Loucy (cell line): ENCODE results near the gene TADA3.

Experiments used
- H2AFZ ChIP-seq: fragments of 200-600 bp; sonication (generic); 2 replicates; pipeline ENCODE4 v1.6.0; 2016; ENCODE audit warnings: antibody characterized with exemption, mild to moderate bottlenecking, low read length, moderate library complexity
- H3F3A ChIP-seq: fragments of 200-600 bp; 2 replicates; pipeline ENCODE4 v1.6.0; 2016; ENCODE audit warnings: antibody characterized with exemption, low read depth, mild to moderate bottlenecking
- H3K27me3 ChIP-seq: fragments of 200-600 bp; sonication (generic); 2 replicates; pipeline ENCODE4 v1.6.1; 2014; ENCODE audit warnings: low read length, mild to moderate bottlenecking; ENCODE audit not compliant: insufficient read depth, poor library complexity, severe bottlenecking
- H3K36me3 ChIP-seq: fragments of 200-600 bp; sonication (generic); 2 replicates; pipeline ENCODE4 v1.6.1; 2016; ENCODE audit warnings: low read length; ENCODE audit not compliant: insufficient read depth
- H3K4me1 ChIP-seq: fragments of 200-600 bp; sonication (generic); 2 replicates; pipeline ENCODE4 v1.5.1; 2014; ENCODE audit warnings: low read length, mild to moderate bottlenecking; ENCODE audit not compliant: insufficient read depth, poor library complexity, severe bottlenecking
- H3K4me2 ChIP-seq: fragments of 200-600 bp; sonication (generic); 2 replicates; pipeline ENCODE4 v1.6.0; 2014; ENCODE audit warnings: antibody characterized with exemption, low read length, low read depth, mild to moderate bottlenecking; ENCODE audit not compliant: poor library complexity, severe bottlenecking
- H3K4me3 ChIP-seq: fragments of 200-600 bp; sonication (generic); 2 replicates; pipeline ENCODE4 v1.5.1; 2014; ENCODE audit warnings: low read length, mild to moderate bottlenecking, mixed read lengths; ENCODE audit not compliant: poor library complexity, severe bottlenecking
- H3K79me2 ChIP-seq: fragments of 200-600 bp; sonication (generic); 2 replicates; pipeline ENCODE4 v1.6.1; 2014; ENCODE audit warnings: low read length; ENCODE audit not compliant: insufficient read depth
- H3K9ac ChIP-seq: fragments of 200-600 bp; sonication (generic); 2 replicates; pipeline ENCODE4 v1.6.0; 2014; ENCODE audit warnings: mild to moderate bottlenecking, low read depth, low read length, moderate library complexity; ENCODE audit not compliant: poor library complexity, severe bottlenecking
- H3K9me2 ChIP-seq: fragments of 200-600 bp; sonication (generic); replicated peaks from 2 replicates; pipeline ENCODE4 v1.6.1; 2016; ENCODE audit warnings: low read depth, low read length, mixed read lengths
- H3K9me3 ChIP-seq: fragments of 200-600 bp; sonication (generic); 2 replicates; pipeline ENCODE4 v1.6.1; 2014; ENCODE audit warnings: mild to moderate bottlenecking, antibody characterized with exemption, low read length, low read depth; ENCODE audit not compliant: insufficient read depth
- H4K20me1 ChIP-seq: fragments of 200-600 bp; sonication (generic); 2 replicates; pipeline ENCODE4 v1.6.0; 2014; ENCODE audit warnings: antibody characterized with exemption, low read length, mild to moderate bottlenecking; ENCODE audit not compliant: insufficient read depth, poor library complexity, severe bottlenecking
- EZH2phosphoT487 ChIP-seq: fragments of 200-600 bp; IDR thresholded peaks from 2 replicates; pipeline ENCODE4 v1.6.1; 2018; ENCODE audit warnings: antibody characterized with exemption, mild to moderate bottlenecking, moderate library complexity, borderline replicate concordance
- TF ChIP-seq, protein P1 (sequence below): fragments of 200-600 bp; sonication (generic); conservative IDR thresholded peaks from 2 replicates; pipeline ENCODE4 v1.5.1; 2014; ENCODE audit warnings: mild to moderate bottlenecking, antibody characterized with exemption, low read length

The TADA3 gene

DNA sequence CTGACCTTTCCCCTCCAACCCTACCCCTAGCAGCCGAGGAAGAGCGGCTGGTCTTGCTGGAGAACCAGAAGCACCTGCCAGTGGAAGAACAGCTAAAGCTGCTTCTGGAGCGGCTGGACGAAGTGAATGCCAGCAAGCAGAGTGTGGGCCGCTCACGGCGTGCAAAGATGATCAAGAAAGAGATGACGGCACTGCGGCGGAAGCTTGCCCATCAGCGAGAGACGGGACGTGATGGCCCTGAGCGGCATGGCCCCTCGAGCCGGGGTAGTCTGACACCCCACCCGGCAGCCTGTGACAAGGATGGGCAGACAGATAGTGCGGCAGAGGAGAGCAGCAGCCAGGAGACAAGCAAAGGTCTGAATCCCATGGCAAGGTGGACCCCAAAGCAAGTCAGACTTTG lies 48.7 kb downstream of the TADA3 start:
- peaks cover 22% of the 10 kb centered on the region for H3K79me2 ChIP-seq
- no peak overlapping the region for H2AFZ ChIP-seq
- H3K4me3 ChIP-seq: no peak overlapping the region
- peaks cover 13% of the 10 kb centered on the region for H4K20me1 ChIP-seq
- no peak overlapping the region for H3K4me2 ChIP-seq
- no peaks in the 10 kb centered on the region for H3F3A ChIP-seq
- TF ChIP-seq, protein P1, sequence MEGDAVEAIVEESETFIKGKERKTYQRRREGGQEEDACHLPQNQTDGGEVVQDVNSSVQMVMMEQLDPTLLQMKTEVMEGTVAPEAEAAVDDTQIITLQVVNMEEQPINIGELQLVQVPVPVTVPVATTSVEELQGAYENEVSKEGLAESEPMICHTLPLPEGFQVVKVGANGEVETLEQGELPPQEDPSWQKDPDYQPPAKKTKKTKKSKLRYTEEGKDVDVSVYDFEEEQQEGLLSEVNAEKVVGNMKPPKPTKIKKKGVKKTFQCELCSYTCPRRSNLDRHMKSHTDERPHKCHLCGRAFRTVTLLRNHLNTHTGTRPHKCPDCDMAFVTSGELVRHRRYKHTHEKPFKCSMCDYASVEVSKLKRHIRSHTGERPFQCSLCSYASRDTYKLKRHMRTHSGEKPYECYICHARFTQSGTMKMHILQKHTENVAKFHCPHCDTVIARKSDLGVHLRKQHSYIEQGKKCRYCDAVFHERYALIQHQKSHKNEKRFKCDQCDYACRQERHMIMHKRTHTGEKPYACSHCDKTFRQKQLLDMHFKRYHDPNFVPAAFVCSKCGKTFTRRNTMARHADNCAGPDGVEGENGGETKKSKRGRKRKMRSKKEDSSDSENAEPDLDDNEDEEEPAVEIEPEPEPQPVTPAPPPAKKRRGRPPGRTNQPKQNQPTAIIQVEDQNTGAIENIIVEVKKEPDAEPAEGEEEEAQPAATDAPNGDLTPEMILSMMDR: no peak
- no peak for TF ChIP-seq EZH2phosphoT487
- H3K9me3 ChIP-seq: no peaks in the 10 kb centered on the region
- H3K36me3 ChIP-seq: peaks cover 99% of the 10 kb centered on the region; the same call in 1 of the 2 replicates
- H3K9ac ChIP-seq: no peak overlapping the region
- H3K9me2 ChIP-seq: no peaks in the 10 kb centered on the region
- H3K27me3 ChIP-seq: no peaks in the 10 kb centered on the region
- H3K4me1 ChIP-seq: no peaks in the 10 kb centered on the region

DNA sequence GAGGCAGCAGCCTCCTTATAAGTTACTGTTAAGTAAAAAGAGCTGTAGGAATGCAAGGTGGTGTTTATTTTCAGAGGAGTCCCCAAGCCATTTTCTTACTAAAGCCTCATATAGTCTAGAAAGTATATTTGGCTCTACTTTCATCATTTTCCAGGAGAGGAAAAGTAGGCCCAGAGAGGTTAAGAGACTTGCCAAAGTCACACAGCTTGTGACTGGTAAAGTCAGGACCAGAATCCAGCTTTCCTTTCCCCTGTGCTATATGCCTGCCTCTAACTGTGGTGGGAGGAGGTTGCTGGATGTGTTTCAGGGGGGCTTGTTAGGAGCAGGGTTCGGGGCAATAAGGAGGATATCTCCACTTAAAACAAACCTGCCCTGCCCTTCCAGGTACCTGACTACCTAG lies 49.7 kb downstream of the TADA3 start:
- no peaks in the 10 kb centered on the region for H3K9me2 ChIP-seq
- H3K36me3 ChIP-seq: peaks cover 100% of the 10 kb centered on the region; the same call in 1 of the 2 replicates
- no peak overlapping the region for H3K4me2 ChIP-seq
- no peaks in the 10 kb centered on the region for H3F3A ChIP-seq
- H3K4me1 ChIP-seq: peaks cover 7% of the 10 kb centered on the region
- H3K9me3 ChIP-seq: no peaks in the 10 kb centered on the region
- H3K9ac ChIP-seq: no peak overlapping the region
- TF ChIP-seq, protein P1: no peak
- TF ChIP-seq EZH2phosphoT487: no peak
- peaks cover 17% of the 10 kb centered on the region for H4K20me1 ChIP-seq
- H3K27me3 ChIP-seq: no peaks in the 10 kb centered on the region
- H2AFZ ChIP-seq: no peak overlapping the region
- H3K4me3 ChIP-seq: no peak overlapping the region
- H3K79me2 ChIP-seq: peaks cover 32% of the 10 kb centered on the region

DNA sequence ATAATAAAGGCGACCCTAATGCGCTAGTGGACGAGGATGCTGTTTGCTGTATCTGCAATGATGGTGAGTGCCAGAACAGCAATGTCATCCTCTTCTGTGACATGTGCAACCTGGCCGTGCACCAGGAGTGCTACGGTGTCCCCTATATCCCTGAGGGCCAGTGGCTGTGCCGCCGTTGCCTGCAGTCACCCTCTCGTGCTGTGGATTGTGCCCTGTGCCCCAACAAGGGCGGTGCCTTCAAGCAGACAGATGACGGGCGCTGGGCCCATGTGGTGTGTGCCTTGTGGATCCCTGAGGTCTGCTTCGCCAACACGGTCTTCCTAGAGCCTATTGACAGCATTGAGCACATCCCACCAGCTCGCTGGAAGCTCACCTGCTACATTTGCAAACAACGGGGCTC lies 53.1 kb downstream of the TADA3 start:
- Histone ChIP-seq H3K27me3 (no peaks in the 10 kb centered on the region), H4K20me1 (peaks cover 47% of the 10 kb centered on the region), H3K4me3 (no peak overlapping the region), H3F3A (no peaks in the 10 kb centered on the region), H3K9me2 (no peaks in the 10 kb centered on the region), H3K36me3 (peaks cover 94% of the 10 kb centered on the region), H3K9ac (no peak overlapping the region), H3K4me1 (peaks cover 38% of the 10 kb centered on the region), H3K79me2 (peaks cover 66% of the 10 kb centered on the region), H3K4me2 (no peak overlapping the region), H2AFZ (no peak overlapping the region), H3K9me3 (no peaks in the 10 kb centered on the region)
- TF ChIP-seq, protein P1: no peak
- no peak for TF ChIP-seq EZH2phosphoT487
